ENCODE results near the gene SPC24.

DNA sequence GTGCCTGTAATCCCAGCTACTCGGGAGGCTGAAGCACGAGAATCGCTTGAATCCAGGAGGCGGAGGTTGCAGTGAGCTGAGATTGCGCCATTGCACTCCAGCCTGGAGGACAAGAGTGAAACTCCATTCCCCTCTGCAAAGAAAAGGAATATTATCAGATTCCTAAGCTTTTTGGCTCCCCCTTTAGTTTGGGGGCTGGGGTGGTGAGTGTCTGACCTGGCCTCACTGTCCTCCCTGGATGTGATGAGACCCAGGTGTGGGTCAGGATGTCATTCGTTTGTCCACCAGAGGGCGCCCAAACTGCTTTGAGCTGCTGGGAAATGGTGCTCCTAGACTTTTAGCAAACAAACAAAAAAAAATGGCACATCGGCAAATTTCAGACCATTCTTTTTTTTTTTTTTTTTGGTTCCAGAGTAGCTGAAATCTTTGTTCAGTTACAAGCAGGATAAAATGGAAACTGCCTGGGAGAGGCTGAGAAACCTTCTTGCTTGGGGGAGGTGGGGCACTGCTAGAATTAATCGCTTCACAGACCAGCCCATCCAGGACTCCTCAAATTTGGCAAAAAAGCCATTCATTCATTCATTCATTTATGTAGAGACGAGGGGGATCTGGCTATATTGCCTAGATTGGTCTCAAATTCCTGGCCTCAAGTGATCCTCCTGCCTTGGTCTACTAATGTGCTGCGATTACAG, 29.4 kb downstream of the SPC24 start:
- TF ChIP-seq, protein P1, sequence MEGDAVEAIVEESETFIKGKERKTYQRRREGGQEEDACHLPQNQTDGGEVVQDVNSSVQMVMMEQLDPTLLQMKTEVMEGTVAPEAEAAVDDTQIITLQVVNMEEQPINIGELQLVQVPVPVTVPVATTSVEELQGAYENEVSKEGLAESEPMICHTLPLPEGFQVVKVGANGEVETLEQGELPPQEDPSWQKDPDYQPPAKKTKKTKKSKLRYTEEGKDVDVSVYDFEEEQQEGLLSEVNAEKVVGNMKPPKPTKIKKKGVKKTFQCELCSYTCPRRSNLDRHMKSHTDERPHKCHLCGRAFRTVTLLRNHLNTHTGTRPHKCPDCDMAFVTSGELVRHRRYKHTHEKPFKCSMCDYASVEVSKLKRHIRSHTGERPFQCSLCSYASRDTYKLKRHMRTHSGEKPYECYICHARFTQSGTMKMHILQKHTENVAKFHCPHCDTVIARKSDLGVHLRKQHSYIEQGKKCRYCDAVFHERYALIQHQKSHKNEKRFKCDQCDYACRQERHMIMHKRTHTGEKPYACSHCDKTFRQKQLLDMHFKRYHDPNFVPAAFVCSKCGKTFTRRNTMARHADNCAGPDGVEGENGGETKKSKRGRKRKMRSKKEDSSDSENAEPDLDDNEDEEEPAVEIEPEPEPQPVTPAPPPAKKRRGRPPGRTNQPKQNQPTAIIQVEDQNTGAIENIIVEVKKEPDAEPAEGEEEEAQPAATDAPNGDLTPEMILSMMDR (IDR thresholded peaks at IDR 0.05; ENCODE audit: low read depth, low read length, poor library complexity, severe bottlenecking), result peak; percentile 81
- no peak for TF ChIP-seq EZH2phosphoT487 (IDR thresholded peaks at IDR 0.05; ENCODE audit: borderline replicate concordance, low read length)
